Measurements from ENCODE around the gene ZBTB20.

DNA sequence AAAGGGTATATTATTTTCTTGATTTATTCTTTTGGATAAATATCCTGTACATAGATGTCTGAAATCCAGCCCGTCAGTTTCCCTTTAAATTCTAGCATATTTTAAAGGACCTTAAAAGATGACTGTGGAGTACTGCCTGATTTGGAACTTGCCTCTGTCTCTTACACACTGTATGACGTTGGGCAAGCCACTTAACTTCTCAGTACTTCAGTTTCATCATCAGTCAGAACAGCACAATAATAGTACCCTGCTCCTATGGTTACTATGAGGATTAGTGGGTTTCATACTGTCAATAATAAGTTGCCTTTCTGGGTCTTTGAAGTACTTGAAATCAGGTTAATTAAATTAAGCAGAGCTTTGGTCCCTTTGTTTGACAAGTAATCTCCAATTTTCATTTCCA lies 479.0 kb downstream of the ZBTB20 start:
- TF ChIP-seq, protein P1, sequence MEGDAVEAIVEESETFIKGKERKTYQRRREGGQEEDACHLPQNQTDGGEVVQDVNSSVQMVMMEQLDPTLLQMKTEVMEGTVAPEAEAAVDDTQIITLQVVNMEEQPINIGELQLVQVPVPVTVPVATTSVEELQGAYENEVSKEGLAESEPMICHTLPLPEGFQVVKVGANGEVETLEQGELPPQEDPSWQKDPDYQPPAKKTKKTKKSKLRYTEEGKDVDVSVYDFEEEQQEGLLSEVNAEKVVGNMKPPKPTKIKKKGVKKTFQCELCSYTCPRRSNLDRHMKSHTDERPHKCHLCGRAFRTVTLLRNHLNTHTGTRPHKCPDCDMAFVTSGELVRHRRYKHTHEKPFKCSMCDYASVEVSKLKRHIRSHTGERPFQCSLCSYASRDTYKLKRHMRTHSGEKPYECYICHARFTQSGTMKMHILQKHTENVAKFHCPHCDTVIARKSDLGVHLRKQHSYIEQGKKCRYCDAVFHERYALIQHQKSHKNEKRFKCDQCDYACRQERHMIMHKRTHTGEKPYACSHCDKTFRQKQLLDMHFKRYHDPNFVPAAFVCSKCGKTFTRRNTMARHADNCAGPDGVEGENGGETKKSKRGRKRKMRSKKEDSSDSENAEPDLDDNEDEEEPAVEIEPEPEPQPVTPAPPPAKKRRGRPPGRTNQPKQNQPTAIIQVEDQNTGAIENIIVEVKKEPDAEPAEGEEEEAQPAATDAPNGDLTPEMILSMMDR (conservative IDR thresholded peaks at IDR 0.05 in 1 of 2, IDR thresholded peaks at IDR 0.05 in 1 of 2; ENCODE audit: low read depth in 1 of 2, low read length in 2 of 2): no peak
- no peak for TF ChIP-seq EZH2 (IDR thresholded peaks at IDR 0.05; ENCODE audit: low read length, missing control alignments)
